ENCODE measurements around the gene PPP1R9A.

DNA sequence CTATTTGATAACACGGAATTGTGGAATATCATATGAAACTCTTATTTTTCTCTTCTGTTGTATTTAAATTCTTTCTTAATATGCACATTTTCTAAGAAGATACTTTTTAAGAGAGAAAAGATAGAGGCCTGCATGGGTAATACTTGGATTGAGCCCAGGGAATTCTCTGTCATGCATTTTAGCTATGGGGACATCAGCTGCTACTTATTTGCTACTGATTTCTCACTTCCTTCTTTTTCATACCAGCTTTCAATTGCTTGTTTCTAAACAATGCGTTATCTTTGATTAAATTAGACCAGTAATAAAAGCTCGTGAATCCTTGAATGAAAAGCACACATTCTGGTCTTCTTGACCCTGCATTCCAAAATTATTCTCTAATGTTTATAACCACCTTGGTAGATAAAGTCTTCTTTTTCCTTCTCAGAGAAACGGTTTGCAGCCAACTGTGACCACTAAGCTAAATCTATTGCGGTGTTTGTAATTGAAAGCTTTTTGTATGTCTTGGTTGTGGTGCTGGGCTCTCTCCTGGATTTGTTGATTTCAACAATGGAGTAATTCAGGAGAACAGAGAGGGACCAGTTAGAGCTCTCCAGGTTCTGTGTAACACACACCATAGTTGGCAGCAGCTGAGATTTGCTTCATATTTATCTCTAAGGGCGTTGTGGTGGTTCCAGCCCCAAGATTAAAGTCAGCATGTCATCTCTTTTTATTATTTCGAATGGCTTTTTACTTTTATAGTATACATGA lies 139.3 kb downstream of the PPP1R9A start:
- TF ChIP-seq, protein P1, sequence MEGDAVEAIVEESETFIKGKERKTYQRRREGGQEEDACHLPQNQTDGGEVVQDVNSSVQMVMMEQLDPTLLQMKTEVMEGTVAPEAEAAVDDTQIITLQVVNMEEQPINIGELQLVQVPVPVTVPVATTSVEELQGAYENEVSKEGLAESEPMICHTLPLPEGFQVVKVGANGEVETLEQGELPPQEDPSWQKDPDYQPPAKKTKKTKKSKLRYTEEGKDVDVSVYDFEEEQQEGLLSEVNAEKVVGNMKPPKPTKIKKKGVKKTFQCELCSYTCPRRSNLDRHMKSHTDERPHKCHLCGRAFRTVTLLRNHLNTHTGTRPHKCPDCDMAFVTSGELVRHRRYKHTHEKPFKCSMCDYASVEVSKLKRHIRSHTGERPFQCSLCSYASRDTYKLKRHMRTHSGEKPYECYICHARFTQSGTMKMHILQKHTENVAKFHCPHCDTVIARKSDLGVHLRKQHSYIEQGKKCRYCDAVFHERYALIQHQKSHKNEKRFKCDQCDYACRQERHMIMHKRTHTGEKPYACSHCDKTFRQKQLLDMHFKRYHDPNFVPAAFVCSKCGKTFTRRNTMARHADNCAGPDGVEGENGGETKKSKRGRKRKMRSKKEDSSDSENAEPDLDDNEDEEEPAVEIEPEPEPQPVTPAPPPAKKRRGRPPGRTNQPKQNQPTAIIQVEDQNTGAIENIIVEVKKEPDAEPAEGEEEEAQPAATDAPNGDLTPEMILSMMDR (IDR thresholded peaks at IDR 0.05), result no peak
- no peak for TF ChIP-seq POLR2A (IDR thresholded peaks at IDR 0.05)

Data from Peyer's patch (tissue), 4 donors.